Activated T-cell treated with anti-CD3 and anti-CD28 coated beads, Interleukin-2, amount 50 U/mL, for 4 hours (primary cell): ENCODE measurements around the gene CDC40. TPM values are rescaled to one million over a fixed set of nuclear protein-coding genes. Genes with fewer than 3 reads are reported as not detected.
"Not testable (repeated sequence)": the region's sequence is repeated elsewhere in the genome, so short reads cannot be mapped to it uniquely, and the experiment has no call there.

ENCODE experiments used
- ATAC-seq, 2 donors: fragments of 200-7000 bp; cut with Tn5 transposase; one replicate each; pipeline ENCODE4 v1.10.0; 2021
- DNase-seq: peaks from one replicate; pipeline ENCODE4 v3.0.0-alpha.2; 2020
- H3K27me3 Mint-ChIP-seq: one replicate; pipeline ENCODE4 v1.8.0; 2021; ENCODE audit warnings: low read depth, mixed read lengths
- H3K36me3 Mint-ChIP-seq: one replicate; pipeline ENCODE4 v1.8.0; 2022; ENCODE audit warnings: mixed read lengths; ENCODE audit not compliant: insufficient read depth
- H3K4me1 Mint-ChIP-seq: one replicate; pipeline ENCODE4 v1.8.0; 2021; ENCODE audit warnings: low read depth, mixed read lengths
- H3K4me3 Mint-ChIP-seq: one replicate; pipeline ENCODE4 v1.8.0; 2021; ENCODE audit warnings: mild to moderate bottlenecking, moderate library complexity, mixed read lengths
- H3K9me3 Mint-ChIP-seq: one replicate; pipeline ENCODE4 v1.8.0; 2021; ENCODE audit warnings: mixed read lengths
- total RNA-seq, 3 donors: library from RNA; stranded (reverse); gene quantifications; one replicate each; pipeline ENCODE4 v1.2.1, GENCODE V29; 2021

Gene CDC40
- total RNA-seq, 3 donors from 2014 or later, result 24.8 to 27.9 (median 26.3) TPM

DNA sequence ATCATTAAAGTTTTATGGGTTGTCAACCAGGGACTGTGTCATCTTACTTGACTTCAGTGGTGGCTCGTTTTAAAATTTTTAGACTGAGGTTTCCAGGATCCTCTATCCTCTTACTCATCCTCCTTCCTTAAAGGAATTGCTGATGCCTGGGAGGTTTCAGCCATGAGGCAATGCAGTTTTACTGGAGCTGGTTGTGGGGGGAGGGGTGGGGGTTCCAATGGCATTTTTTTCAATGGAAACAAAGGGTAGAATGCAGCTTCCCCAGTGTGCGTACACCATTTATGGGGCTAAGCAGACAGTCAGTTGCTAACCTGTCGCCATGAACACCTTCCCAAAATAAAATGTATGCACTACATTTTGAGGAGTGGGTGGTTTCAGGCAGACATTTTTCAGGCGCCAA is 89.9 kb downstream of the CDC40 start:
- H3K4me1 Mint-ChIP-seq, result no peaks in the 10 kb centered on the region
- peaks cover 7% of the 10 kb centered on the region for H3K27me3 Mint-ChIP-seq
- H3K9me3 Mint-ChIP-seq, result peaks cover 14% of the 10 kb centered on the region
- no peak overlapping the region for H3K4me3 Mint-ChIP-seq
- DNase-seq (no peak), ATAC-seq (no peak)
- no peaks in the 10 kb centered on the region for H3K36me3 Mint-ChIP-seq

DNA sequence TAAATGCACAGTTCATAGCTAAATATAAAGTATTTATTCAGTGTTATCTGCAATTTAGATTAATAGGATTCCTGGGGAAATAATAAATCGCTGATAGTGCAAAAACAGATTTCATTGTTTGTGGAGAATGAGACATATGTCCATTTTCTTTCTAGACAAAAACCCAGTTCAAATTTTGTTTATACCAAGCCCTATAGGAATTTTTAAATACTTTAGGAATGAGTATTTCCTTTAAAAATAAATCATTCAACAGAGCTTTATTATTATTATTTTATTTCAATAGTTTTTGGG is 91.5 kb downstream of the CDC40 start:
- no peak for ATAC-seq
- no peaks in the 10 kb centered on the region for H3K4me1 Mint-ChIP-seq
- no peaks in the 10 kb centered on the region for H3K36me3 Mint-ChIP-seq
- peaks cover 10% of the 10 kb centered on the region for H3K27me3 Mint-ChIP-seq
- DNase-seq, result no peak
- H3K4me3 Mint-ChIP-seq, result no peak overlapping the region
- H3K9me3 Mint-ChIP-seq, result peaks cover 11% of the 10 kb centered on the region

DNA sequence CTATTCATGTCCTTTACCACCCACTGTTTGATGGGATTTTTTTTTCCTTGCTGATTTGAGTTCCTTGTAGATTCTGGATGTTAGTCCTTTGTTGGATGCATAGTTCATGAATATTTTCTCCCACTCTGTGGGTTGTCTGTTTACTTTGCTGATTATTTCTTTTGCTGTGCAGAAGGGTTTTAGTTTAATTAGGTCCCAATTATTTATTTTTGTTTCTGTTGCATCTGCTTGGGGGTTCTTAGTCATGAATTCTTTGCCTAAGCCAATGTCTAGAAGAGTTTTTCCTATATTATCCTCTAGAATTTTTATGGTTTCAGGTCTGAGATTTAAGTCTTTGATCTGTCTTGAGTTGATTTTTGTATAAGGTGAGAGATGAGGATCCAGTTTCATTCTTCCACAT is 92.6 kb downstream of the CDC40 start:
- H3K4me1 Mint-ChIP-seq, H3K4me3 Mint-ChIP-seq, ATAC-seq, H3K9me3 Mint-ChIP-seq, H3K36me3 Mint-ChIP-seq, DNase-seq: not testable (repeated sequence)
- H3K27me3 Mint-ChIP-seq, result peaks cover 11% of the 10 kb centered on the region

DNA sequence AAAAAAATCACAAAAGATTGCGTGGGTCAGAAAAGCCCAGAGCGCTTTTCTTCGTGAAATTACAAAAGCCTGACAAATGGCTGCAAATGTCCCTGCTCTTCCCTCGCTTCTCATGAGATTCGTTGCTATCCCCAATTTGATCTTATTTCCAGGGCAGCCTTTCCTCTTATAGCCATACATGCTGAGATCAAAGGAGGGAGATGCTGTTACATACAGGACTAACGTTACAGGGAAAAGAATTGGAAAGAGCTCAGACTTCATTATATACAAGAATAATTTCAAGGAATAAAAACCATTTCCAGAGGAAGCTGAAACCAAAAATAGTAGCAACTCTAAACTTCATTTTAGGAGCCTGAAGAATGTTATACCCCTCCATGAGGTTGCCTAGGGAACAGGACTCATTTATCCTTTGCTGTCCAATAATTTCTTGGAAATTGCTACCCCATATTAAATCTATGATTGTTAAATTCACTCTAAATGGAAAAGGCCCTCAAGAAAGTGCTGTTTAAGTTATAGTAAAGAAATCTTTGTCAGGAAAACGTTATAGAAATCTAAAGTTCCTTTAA is 97.0 kb downstream of the CDC40 start:
- no peak for DNase-seq
- H3K4me3 Mint-ChIP-seq, result no peak overlapping the region
- H3K4me1 Mint-ChIP-seq, result no peaks in the 10 kb centered on the region
- H3K36me3 Mint-ChIP-seq, result no peaks in the 10 kb centered on the region
- ATAC-seq, result no peak
- H3K27me3 Mint-ChIP-seq, result peaks cover 8% of the 10 kb centered on the region
- no peaks in the 10 kb centered on the region for H3K9me3 Mint-ChIP-seq

Other genes starting within 250 kb of the CDC40 start
- gene GPR6, start 202.1 kb upstream of the CDC40 start, total RNA-seq, result not detected
- 1 to 10 TPM; 1.2 to 2.3 (median 1.9) TPM for gene WASF1, start 757 bp upstream of the CDC40 start, total RNA-seq
- gene METTL24, start 177.9 kb downstream of the CDC40 start, total RNA-seq, result not detected
- gene DDO, start 235.1 kb downstream of the CDC40 start, total RNA-seq, result not detected